Activated CD8-positive, alpha-beta T cell treated with anti-CD3 and anti-CD28 coated beads for 36 hours (primary cell): ENCODE data around the gene SOBP. TPM values are rescaled to one million over a fixed set of nuclear protein-coding genes. Genes with fewer than 3 reads are reported as not detected.

Experiments used
- ATAC-seq: fragments of 200-7000 bp; cut with Tn5 transposase; one replicate; pipeline ENCODE4 v1.10.0; 2021; ENCODE audit warnings: mild to moderate bottlenecking, moderate library complexity
- CTCF ChIA-PET: fragments of 350-600 bp; sonication (Branson Sonifier 250); formaldehyde crosslinking; loops from one replicate; lab custom pipeline; 2021; ENCODE audit warnings: antibody characterized with exemption; lab: Charles Lee
- POLR2A ChIA-PET: fragments of 350-600 bp; sonication (Branson Sonifier 250); formaldehyde crosslinking; loops from one replicate; lab custom pipeline; 2021; ENCODE audit warnings: antibody characterized with exemption; lab: Charles Lee
- DNase-seq: peaks from one replicate; pipeline ENCODE4 v3.0.0-alpha.2; 2020
- H3K27ac Mint-ChIP-seq: one replicate; pipeline ENCODE4 v1.8.0; 2021; ENCODE audit warnings: mild to moderate bottlenecking, mixed read lengths
- H3K27me3 Mint-ChIP-seq: one replicate; pipeline ENCODE4 v1.8.0; 2021; ENCODE audit warnings: mixed read lengths
- H3K36me3 Mint-ChIP-seq: one replicate; pipeline ENCODE4 v1.8.0; 2021; ENCODE audit warnings: low read depth, mixed read lengths
- H3K4me1 Mint-ChIP-seq: one replicate; pipeline ENCODE4 v1.8.0; 2021; ENCODE audit warnings: low read depth, mixed read lengths
- H3K4me3 Mint-ChIP-seq: one replicate; pipeline ENCODE4 v1.8.0; 2021; ENCODE audit warnings: mild to moderate bottlenecking, moderate library complexity, mixed read lengths
- H3K9me3 Mint-ChIP-seq: one replicate; pipeline ENCODE4 v1.8.0; 2021; ENCODE audit warnings: mixed read lengths
- intact Hi-C: fragments of 100-400 bp; cut with micrococcal nuclease; formaldehyde crosslinking; loops from one replicate; pipeline ENCODE4 v1.10.0; 2022
- total RNA-seq, 2 experiments: library from RNA; stranded (reverse); gene quantifications; one replicate each; pipeline ENCODE4 v1.2.3, GENCODE V29; 2021
- TF ChIP-seq, protein P1 (sequence below): fragments of 200-600 bp; IDR thresholded peaks from one replicate; pipeline ENCODE4 v1.8.0; 2022; ENCODE audit warnings: antibody characterized with exemption, mild to moderate bottlenecking

Gene SOBP
- total RNA-seq, 2 experiments from 2014 or later, result 0.77 to 1.1 TPM

DNA sequence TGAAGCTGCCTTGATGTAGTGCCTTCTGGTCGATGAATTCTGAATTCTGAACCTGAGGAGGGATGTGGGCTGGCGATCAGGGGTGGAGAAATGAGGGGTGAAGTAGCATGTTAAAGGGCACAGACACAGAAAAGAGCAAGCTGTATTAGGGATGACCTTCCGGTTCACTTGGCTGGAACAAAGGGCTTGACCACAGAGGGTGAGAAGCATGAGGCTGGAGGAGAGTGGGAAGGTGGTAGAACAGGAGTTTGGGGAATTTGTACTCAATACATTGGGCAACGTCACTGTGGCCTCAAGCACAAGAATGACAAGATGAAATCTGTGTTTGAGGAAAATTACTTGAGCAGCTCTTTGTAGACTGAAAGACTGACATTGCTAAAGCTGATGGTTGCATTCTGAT is 155.8 kb downstream of the SOBP start:
- ATAC-seq (no peak), DNase-seq (no peak)
- no peaks in the 10 kb centered on the region for H3K4me1 Mint-ChIP-seq
- no peak overlapping the region for H3K27ac Mint-ChIP-seq
- H3K36me3 Mint-ChIP-seq, result no peaks in the 10 kb centered on the region
- H3K27me3 Mint-ChIP-seq, result peaks cover 3% of the 10 kb centered on the region
- ChIA-PET CTCF (no interaction called here), POLR2A (interaction anchor here (0.6 kb wide), 1 partner anchor 7 kb away, joined by 5 read pairs; no protein-coding TSS in a partner anchor)
- no peak overlapping the region for H3K4me3 Mint-ChIP-seq
- H3K9me3 Mint-ChIP-seq, result no peaks in the 10 kb centered on the region
- intact Hi-C loops, result no loop called here
- TF ChIP-seq, protein P1, sequence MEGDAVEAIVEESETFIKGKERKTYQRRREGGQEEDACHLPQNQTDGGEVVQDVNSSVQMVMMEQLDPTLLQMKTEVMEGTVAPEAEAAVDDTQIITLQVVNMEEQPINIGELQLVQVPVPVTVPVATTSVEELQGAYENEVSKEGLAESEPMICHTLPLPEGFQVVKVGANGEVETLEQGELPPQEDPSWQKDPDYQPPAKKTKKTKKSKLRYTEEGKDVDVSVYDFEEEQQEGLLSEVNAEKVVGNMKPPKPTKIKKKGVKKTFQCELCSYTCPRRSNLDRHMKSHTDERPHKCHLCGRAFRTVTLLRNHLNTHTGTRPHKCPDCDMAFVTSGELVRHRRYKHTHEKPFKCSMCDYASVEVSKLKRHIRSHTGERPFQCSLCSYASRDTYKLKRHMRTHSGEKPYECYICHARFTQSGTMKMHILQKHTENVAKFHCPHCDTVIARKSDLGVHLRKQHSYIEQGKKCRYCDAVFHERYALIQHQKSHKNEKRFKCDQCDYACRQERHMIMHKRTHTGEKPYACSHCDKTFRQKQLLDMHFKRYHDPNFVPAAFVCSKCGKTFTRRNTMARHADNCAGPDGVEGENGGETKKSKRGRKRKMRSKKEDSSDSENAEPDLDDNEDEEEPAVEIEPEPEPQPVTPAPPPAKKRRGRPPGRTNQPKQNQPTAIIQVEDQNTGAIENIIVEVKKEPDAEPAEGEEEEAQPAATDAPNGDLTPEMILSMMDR, result no peak

DNA sequence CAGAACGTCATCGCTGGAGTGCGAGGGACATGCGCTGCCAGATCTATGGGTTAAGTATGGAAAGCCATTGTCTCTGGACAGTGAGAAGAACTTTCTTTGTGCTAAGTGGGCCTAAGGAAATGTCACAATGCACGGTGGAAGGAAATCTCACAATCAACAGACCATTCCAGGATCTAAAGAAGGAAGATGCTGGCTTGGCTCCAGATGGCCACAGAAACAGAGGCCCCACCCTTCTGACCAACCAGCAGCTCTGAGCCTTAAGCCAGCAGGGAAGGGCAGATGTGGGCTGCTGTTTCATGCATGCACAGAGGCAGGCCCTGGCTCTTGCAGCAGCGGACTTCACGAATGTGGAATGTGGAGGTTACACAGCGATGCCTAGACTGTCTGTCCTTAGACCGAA is 156.3 kb downstream of the SOBP start:
- ChIA-PET CTCF (interaction anchor here (0.6 kb wide), 1 partner anchor 238 kb away, joined by 3 read pairs; no protein-coding TSS in a partner anchor), POLR2A (no interaction called here)
- no peaks in the 10 kb centered on the region for H3K9me3 Mint-ChIP-seq
- intact Hi-C loops, result no loop called here
- H3K4me3 Mint-ChIP-seq, result no peak overlapping the region
- no peak for ATAC-seq
- H3K4me1 Mint-ChIP-seq, result peaks cover under 1% of the 10 kb centered on the region
- no peak for DNase-seq
- TF ChIP-seq, protein P1, result no peak
- H3K27me3 Mint-ChIP-seq, result peaks cover 2% of the 10 kb centered on the region
- H3K36me3 Mint-ChIP-seq, result no peaks in the 10 kb centered on the region
- H3K27ac Mint-ChIP-seq, result no peak overlapping the region

DNA sequence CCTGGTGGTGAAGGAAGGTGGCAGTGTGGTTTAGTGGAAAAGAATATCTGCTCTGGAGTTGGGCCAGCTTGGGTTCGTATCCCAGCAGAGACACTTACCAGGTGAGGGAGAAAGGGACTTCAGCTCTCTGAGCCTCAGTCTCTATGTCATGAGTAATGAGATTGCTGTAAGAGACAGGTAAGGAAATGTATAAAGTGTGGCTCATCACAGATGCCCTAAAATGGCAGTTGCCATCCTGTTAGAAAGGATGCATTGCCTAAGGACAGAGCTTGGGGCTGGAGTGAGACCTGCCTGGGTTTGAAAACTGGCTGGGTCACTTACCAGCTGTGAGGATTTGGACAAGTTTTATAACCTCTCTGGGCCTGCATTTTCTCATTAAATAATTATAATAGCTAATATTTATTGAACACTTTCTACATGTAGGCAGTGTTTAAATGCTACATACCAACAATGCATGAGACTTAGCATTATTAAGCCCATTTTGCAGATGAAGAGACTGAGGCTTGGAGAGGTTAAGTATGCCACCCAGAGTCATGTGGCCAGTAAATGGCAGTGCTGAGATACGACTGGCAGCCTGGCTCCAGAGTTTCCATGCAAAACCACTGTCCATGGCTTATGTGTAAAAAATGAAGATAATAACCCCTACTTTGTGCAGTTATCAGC is 157.0 kb downstream of the SOBP start:
- intact Hi-C loops, result no loop called here
- H3K4me3 Mint-ChIP-seq, result no peak overlapping the region
- H3K36me3 Mint-ChIP-seq, result no peaks in the 10 kb centered on the region
- TF ChIP-seq, protein P1, result no peak
- DNase-seq (no peak), ATAC-seq (no peak)
- H3K9me3 Mint-ChIP-seq, result no peaks in the 10 kb centered on the region
- CTCF ChIA-PET, result interaction anchor here (0.6 to 1.9 kb wide), 2 partner anchors 9 to 237 kb away, joined by 3 to 4 read pairs; no protein-coding TSS in a partner anchor
- H3K27me3 Mint-ChIP-seq, result peaks cover 1% of the 10 kb centered on the region
- H3K4me1 Mint-ChIP-seq, result peaks cover 2% of the 10 kb centered on the region
- no peak overlapping the region for H3K27ac Mint-ChIP-seq
- POLR2A ChIA-PET, result no interaction called here

DNA sequence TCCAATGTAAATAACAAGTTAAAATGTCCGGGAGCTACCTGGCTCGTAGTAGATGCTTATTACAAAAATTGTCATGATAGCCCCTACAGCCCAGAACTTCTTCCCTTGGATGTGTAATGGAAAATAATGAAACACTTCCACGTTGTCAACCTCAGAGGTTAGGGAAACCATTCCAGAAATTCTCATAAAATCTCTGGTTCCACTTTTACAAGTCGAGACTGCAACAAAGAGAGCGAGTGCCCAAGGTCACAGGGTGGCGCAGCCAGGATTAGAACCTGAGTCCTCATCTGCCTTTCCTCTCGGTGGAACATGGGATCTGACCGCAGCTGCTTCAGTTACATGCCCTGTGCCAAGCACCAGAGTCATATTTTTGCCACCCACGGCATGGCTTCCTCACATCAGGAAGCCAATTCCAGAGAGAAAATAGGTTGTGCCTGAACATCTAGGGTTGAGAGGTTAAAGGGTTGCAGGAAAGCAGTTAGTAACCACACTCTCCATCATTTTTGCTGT is 157.6 kb downstream of the SOBP start:
- intact Hi-C loops, result no loop called here
- no peak overlapping the region for H3K27ac Mint-ChIP-seq
- ChIA-PET CTCF (interaction anchor here (0.9 to 1.9 kb wide), 3 partner anchors 10 to 12 kb away, joined by 3 to 4 read pairs (median 4); no protein-coding TSS in a partner anchor), POLR2A (no interaction called here)
- TF ChIP-seq, protein P1, result no peak
- DNase-seq, result no peak
- no peaks in the 10 kb centered on the region for H3K9me3 Mint-ChIP-seq
- no peaks in the 10 kb centered on the region for H3K36me3 Mint-ChIP-seq
- no peak overlapping the region for H3K4me3 Mint-ChIP-seq
- H3K4me1 Mint-ChIP-seq, result peaks cover 2% of the 10 kb centered on the region
- peaks cover 1% of the 10 kb centered on the region for H3K27me3 Mint-ChIP-seq
- no peak for ATAC-seq

DNA sequence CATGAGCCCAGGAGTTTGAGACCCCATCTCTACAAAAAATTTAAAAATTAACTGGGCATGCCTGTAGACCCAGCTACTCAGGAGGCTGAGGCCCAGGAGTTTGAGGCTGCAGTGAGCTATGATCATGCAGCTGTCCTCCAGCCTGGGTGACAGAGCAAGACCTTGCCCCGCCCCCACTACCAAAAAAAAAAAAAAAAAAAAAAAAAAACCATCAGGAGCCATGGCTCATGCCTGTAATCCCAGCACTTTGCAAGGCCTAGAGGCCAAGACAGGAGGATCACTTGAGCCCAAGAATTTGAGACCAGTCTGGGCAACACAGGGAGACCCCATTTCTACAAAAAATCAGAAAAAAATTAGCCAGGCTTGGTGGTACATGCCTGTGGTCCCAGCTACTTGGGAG is 159.1 kb downstream of the SOBP start:
- peaks cover 2% of the 10 kb centered on the region for H3K4me1 Mint-ChIP-seq
- ATAC-seq (no peak), DNase-seq (no peak)
- no peak overlapping the region for H3K27ac Mint-ChIP-seq
- POLR2A ChIA-PET, result no interaction called here
- no peaks in the 10 kb centered on the region for H3K36me3 Mint-ChIP-seq
- CTCF ChIA-PET, result interaction anchor here (1.7 to 1.9 kb wide), 2 partner anchors 9 to 11 kb away, joined by 4 read pairs; no protein-coding TSS in a partner anchor
- no peak overlapping the region for H3K4me3 Mint-ChIP-seq
- intact Hi-C loops, result no loop called here
- no peaks in the 10 kb centered on the region for H3K27me3 Mint-ChIP-seq
- no peaks in the 10 kb centered on the region for H3K9me3 Mint-ChIP-seq
- TF ChIP-seq, protein P1, result no peak
